IPS DF 19.7 (cell line): ENCODE results near the gene BBS4.
A peak's percentile ranks its signal among the peaks of the same experiment; 100 is the strongest.

Experiments
- DNase-seq: peaks from one replicate; pipeline ENCODE4 v3.0.0-alpha.2; 2013; ENCODE audit warnings: low read depth, low spot score

Gene BBS4

GRCh38 chr15:72760590-72761260 lies 74.7 kb downstream of the BBS4 start:
- DNase-seq: no peak

- DNase-seq: no peak
Measured at GRCh38 chr15:72764656-72765055, 78.6 kb downstream of the BBS4 start.

- DNase-seq: no peak
Measured at GRCh38 chr15:72766025-72766424, 80.0 kb downstream of the BBS4 start.

- no peak for DNase-seq
Measured at GRCh38 chr15:72766780-72767179, 80.8 kb downstream of the BBS4 start.

GRCh38 chr15:72770673-72771328 lies 84.8 kb downstream of the BBS4 start:
- DNase-seq: no peak

GRCh38 chr15:72771329-72771725 lies 85.3 kb downstream of the BBS4 start:
- no peak for DNase-seq

- no peak for DNase-seq
Measured at GRCh38 chr15:72774696-72775383, 88.8 kb downstream of the BBS4 start.

GRCh38 chr15:72778796-72779195 lies 92.8 kb downstream of the BBS4 start:
- no peak for DNase-seq

GRCh38 chr15:72781631-72782030 lies 95.6 kb downstream of the BBS4 start:
- no peak for DNase-seq

- no peak for DNase-seq
Measured at GRCh38 chr15:72782274-72783003, 96.4 kb downstream of the BBS4 start.

- no peak for DNase-seq
Measured at GRCh38 chr15:72783004-72783639, 97.1 kb downstream of the BBS4 start.

- peak; percentile 38 for DNase-seq
Measured at GRCh38 chr15:72783640-72784455, 97.8 kb downstream of the BBS4 start, which contains the start of gene ADPGK. Gene ADPGK, minus strand, starts transcription at chr15:72783758. Its CDS starts 67 bp downstream, at chr15:72783691.

GRCh38 chr15:72784456-72784876 lies 98.5 kb downstream of the BBS4 start:
- DNase-seq: no peak

GRCh38 chr15:72785432-72785831 lies 99.4 kb downstream of the BBS4 start:
- DNase-seq: no peak

- no peak for DNase-seq
Measured at GRCh38 chr15:72785841-72786240, 99.8 kb downstream of the BBS4 start.

GRCh38 chr15:72786242-72786641 lies 100.2 kb downstream of the BBS4 start:
- no peak for DNase-seq

GRCh38 chr15:72786676-72787345 lies 100.8 kb downstream of the BBS4 start:
- DNase-seq: no peak

- DNase-seq: no peak
Measured at GRCh38 chr15:72787526-72787925, 101.5 kb downstream of the BBS4 start.
